H1 (cell line): Measurements from ENCODE around the gene DLG5. TPM values are rescaled to one million over a fixed set of nuclear protein-coding genes. Genes with fewer than 3 reads are reported as not detected.

ENCODE experiments used
- BCL11A ChIP-seq, 2 experiments: IDR thresholded peaks; one replicate each; pipeline ENCODE4 v1.6.1; 2011; ENCODE audit warnings: low read depth in 2 of 2, low read length in 2 of 2, mild to moderate bottlenecking in 2 of 2
- CHD2 ChIP-seq: IDR thresholded peaks from 2 replicates; pipeline ENCODE4 v1.6.1; 2012; ENCODE audit warnings: low read length, improper control_type of control experiment
- CREB1 ChIP-seq: IDR thresholded peaks from 2 replicates; pipeline ENCODE4 v1.6.1; 2012; ENCODE audit warnings: inconsistent platforms
- NRF1 ChIP-seq: IDR thresholded peaks from 2 replicates; pipeline ENCODE4 v1.6.1; 2011; ENCODE audit warnings: mild to moderate bottlenecking, low read depth, low read length, improper control_type of control experiment
- RAD21 ChIP-seq, 2 experiments: IDR thresholded peaks in 1 of 2; conservative IDR thresholded peaks in 1 of 2; 2 replicates each; pipeline ENCODE4 v1.6.1; 2011; ENCODE audit warnings: low read depth in 2 of 2, low read length in 2 of 2, improper control_type of control experiment in 1 of 2, inconsistent platforms in 1 of 2, mild to moderate bottlenecking in 1 of 2, moderate library complexity in 1 of 2
- RFX5 ChIP-seq: IDR thresholded peaks from 2 replicates; pipeline ENCODE4 v1.6.1; 2011; ENCODE audit warnings: low read depth, low read length, improper control_type of control experiment, borderline replicate concordance
- RXRA ChIP-seq: IDR thresholded peaks from 2 replicates; pipeline ENCODE4 v1.6.1; 2011; ENCODE audit warnings: low read depth, mild to moderate bottlenecking, low read length, moderate library complexity; ENCODE audit not compliant: insufficient read depth
- SAP30 ChIP-seq: fragments of 300-600 bp; sonication (generic); IDR thresholded peaks from 2 replicates; pipeline ENCODE4 v1.7.1; 2012; ENCODE audit warnings: low read length, moderate library complexity, mild to moderate bottlenecking, inconsistent platforms; ENCODE audit not compliant: insufficient read depth, insufficient replicate concordance
- SP1 ChIP-seq: IDR thresholded peaks from 2 replicates; pipeline ENCODE4 v1.6.1; 2011; ENCODE audit warnings: low read depth, low read length
- SRF ChIP-seq: IDR thresholded peaks from 2 replicates; pipeline ENCODE4 v1.6.1; 2011; ENCODE audit warnings: mild to moderate bottlenecking, low read depth, low read length, moderate library complexity
- TEAD4 ChIP-seq: IDR thresholded peaks from 2 replicates; pipeline ENCODE4 v1.6.1; 2012; ENCODE audit warnings: low read depth, low read length, inconsistent platforms, mixed read lengths
- YY1 ChIP-seq: IDR thresholded peaks from 2 replicates; pipeline ENCODE4 v1.6.1; 2011; ENCODE audit warnings: low read depth, mild to moderate bottlenecking, low read length
- polyA plus RNA-seq, 7 experiments: library from polyadenylated mRNA; depleted of rRNA in 3 of 7; stranded (reverse) in 5 of 7; unstranded in 2 of 7; fragments of >200 nt in 5 of 7; fragments of 200-250 nt in 2 of 7; gene quantifications; 1 replicate in 5 of 7; 2 replicates in 1 of 7; 4 replicates in 1 of 7; pipeline versions ENCODE4 v1.2.1 to v1.2.3, GENCODE V29; 2011 to 2013; ENCODE audit warnings: missing spikeins in 2 of 7, mixed read lengths in 2 of 7
- total RNA-seq: library from RNA; stranded (reverse); fragmentation: NEBNext Ultra II Directional; extraction: Animal tissue kit (Norgen Biotek cat#: 25700); gene quantifications from 2 replicates; pipeline ENCODE4 v1.2.1, GENCODE V29; 2021
- TF ChIP-seq, protein P1 (sequence below): fragments of 300-600 bp; sonication (generic); IDR thresholded peaks from 2 replicates; pipeline ENCODE4 v1.7.1; 2012; ENCODE audit warnings: low read length, moderate library complexity, mild to moderate bottlenecking, inconsistent platforms; ENCODE audit not compliant: insufficient replicate concordance

DLG5 gene
- total and polyA plus RNA-seq, 2 of the 8 experiments (the other 6 are each of a cell fraction or from before 2014, with no cell fraction given) = 15.6 to 71.4 TPM

DNA sequence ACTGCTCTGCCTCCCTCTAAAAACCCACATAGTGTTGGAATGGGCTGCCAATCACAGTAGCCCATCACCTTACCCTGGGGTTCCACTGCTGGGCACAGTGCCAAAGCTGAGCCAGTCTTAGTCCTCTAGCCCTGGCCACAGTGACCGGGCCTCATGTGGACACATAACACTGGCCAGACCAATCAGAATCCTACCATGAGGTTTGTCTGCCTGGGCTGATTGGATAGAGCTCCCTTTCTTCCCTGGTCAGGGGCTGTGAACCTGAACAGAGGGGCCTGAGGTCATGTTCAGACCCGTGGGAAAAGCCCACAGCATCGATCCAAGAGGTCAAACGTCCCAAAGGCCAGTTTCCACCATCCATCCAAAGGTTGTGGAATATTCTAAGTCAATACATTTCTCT is 6.1 kb downstream of the DLG5 start (continued):
- TF ChIP-seq, protein P1, sequence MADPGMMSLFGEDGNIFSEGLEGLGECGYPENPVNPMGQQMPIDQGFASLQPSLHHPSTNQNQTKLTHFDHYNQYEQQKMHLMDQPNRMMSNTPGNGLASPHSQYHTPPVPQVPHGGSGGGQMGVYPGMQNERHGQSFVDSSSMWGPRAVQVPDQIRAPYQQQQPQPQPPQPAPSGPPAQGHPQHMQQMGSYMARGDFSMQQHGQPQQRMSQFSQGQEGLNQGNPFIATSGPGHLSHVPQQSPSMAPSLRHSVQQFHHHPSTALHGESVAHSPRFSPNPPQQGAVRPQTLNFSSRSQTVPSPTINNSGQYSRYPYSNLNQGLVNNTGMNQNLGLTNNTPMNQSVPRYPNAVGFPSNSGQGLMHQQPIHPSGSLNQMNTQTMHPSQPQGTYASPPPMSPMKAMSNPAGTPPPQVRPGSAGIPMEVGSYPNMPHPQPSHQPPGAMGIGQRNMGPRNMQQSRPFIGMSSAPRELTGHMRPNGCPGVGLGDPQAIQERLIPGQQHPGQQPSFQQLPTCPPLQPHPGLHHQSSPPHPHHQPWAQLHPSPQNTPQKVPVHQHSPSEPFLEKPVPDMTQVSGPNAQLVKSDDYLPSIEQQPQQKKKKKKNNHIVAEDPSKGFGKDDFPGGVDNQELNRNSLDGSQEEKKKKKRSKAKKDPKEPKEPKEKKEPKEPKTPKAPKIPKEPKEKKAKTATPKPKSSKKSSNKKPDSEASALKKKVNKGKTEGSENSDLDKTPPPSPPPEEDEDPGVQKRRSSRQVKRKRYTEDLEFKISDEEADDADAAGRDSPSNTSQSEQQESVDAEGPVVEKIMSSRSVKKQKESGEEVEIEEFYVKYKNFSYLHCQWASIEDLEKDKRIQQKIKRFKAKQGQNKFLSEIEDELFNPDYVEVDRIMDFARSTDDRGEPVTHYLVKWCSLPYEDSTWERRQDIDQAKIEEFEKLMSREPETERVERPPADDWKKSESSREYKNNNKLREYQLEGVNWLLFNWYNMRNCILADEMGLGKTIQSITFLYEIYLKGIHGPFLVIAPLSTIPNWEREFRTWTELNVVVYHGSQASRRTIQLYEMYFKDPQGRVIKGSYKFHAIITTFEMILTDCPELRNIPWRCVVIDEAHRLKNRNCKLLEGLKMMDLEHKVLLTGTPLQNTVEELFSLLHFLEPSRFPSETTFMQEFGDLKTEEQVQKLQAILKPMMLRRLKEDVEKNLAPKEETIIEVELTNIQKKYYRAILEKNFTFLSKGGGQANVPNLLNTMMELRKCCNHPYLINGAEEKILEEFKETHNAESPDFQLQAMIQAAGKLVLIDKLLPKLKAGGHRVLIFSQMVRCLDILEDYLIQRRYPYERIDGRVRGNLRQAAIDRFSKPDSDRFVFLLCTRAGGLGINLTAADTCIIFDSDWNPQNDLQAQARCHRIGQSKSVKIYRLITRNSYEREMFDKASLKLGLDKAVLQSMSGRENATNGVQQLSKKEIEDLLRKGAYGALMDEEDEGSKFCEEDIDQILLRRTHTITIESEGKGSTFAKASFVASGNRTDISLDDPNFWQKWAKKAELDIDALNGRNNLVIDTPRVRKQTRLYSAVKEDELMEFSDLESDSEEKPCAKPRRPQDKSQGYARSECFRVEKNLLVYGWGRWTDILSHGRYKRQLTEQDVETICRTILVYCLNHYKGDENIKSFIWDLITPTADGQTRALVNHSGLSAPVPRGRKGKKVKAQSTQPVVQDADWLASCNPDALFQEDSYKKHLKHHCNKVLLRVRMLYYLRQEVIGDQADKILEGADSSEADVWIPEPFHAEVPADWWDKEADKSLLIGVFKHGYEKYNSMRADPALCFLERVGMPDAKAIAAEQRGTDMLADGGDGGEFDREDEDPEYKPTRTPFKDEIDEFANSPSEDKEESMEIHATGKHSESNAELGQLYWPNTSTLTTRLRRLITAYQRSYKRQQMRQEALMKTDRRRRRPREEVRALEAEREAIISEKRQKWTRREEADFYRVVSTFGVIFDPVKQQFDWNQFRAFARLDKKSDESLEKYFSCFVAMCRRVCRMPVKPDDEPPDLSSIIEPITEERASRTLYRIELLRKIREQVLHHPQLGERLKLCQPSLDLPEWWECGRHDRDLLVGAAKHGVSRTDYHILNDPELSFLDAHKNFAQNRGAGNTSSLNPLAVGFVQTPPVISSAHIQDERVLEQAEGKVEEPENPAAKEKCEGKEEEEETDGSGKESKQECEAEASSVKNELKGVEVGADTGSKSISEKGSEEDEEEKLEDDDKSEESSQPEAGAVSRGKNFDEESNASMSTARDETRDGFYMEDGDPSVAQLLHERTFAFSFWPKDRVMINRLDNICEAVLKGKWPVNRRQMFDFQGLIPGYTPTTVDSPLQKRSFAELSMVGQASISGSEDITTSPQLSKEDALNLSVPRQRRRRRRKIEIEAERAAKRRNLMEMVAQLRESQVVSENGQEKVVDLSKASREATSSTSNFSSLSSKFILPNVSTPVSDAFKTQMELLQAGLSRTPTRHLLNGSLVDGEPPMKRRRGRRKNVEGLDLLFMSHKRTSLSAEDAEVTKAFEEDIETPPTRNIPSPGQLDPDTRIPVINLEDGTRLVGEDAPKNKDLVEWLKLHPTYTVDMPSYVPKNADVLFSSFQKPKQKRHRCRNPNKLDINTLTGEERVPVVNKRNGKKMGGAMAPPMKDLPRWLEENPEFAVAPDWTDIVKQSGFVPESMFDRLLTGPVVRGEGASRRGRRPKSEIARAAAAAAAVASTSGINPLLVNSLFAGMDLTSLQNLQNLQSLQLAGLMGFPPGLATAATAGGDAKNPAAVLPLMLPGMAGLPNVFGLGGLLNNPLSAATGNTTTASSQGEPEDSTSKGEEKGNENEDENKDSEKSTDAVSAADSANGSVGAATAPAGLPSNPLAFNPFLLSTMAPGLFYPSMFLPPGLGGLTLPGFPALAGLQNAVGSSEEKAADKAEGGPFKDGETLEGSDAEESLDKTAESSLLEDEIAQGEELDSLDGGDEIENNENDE = no peak
- TF ChIP-seq BCL11A (IDR thresholded peaks at IDR 0.05; ENCODE audit: low read depth in 2 of 2, low read length in 2 of 2) (no peak), SAP30 (no peak), RFX5 (no peak), RAD21 (IDR thresholded peaks at IDR 0.05 in 1 of 2, conservative IDR thresholded peaks at IDR 0.05 in 1 of 2; ENCODE audit: low read depth in 2 of 2, low read length in 2 of 2) (no peak), TEAD4 (no peak), SP1 (no peak), YY1 (no peak), CREB1 (no peak), CHD2 (no peak), SRF (no peak), NRF1 (no peak), RXRA (no peak)
